Peyer's patch (tissue), 4 donors: Measurements from ENCODE around the gene YAP1.

ENCODE experiments used
- POLR2A ChIP-seq, 2 donors: fragments of 450-650 bp; IDR thresholded peaks; one replicate each; pipeline ENCODE4 v1.5.1; 2017; ENCODE audit warnings: antibody characterized with exemption in 2 of 2, mild to moderate bottlenecking in 2 of 2, moderate library complexity in 2 of 2
- TF ChIP-seq, protein P1 (sequence below), 6 experiments: fragments of 450-650 bp in 4 of 6; fragments of 200-600 bp in 2 of 6; sonication (generic) in 1 of 6; IDR thresholded peaks; one replicate each; pipeline ENCODE4 v1.5.1; 2017 to 2019; ENCODE audit warnings: antibody characterized with exemption in 6 of 6, mild to moderate bottlenecking in 3 of 6, moderate library complexity in 1 of 6

DNA sequence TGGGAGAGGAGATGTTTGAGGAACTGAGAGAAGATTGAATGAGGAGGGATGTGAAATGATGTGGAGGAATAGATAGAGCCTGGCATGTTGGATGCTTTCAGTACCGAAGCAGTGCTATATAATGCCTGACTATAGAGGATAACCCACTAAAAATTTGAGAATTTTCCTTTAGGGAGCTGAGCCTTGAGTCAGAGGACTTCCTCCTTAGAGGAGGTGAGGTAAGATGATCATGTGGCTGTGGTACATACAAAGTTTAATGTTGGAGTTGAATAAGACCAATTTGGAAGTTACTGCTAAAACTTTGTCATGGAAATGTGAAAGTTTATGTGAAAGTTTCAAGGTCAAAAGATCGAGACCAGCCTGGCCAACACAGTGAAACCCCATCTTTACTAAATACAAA lies 66.9 kb downstream of the YAP1 start:
- no peak for TF ChIP-seq POLR2A (IDR thresholded peaks at IDR 0.05)
- TF ChIP-seq, protein P1, sequence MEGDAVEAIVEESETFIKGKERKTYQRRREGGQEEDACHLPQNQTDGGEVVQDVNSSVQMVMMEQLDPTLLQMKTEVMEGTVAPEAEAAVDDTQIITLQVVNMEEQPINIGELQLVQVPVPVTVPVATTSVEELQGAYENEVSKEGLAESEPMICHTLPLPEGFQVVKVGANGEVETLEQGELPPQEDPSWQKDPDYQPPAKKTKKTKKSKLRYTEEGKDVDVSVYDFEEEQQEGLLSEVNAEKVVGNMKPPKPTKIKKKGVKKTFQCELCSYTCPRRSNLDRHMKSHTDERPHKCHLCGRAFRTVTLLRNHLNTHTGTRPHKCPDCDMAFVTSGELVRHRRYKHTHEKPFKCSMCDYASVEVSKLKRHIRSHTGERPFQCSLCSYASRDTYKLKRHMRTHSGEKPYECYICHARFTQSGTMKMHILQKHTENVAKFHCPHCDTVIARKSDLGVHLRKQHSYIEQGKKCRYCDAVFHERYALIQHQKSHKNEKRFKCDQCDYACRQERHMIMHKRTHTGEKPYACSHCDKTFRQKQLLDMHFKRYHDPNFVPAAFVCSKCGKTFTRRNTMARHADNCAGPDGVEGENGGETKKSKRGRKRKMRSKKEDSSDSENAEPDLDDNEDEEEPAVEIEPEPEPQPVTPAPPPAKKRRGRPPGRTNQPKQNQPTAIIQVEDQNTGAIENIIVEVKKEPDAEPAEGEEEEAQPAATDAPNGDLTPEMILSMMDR (IDR thresholded peaks at IDR 0.05): no peak
